ENCODE measurements around the gene ADAT3.

The ADAT3 gene

GRCh38 chr19:1956122-1956494 lies 50.9 kb downstream of the ADAT3 start:
- DNase-seq (ENCODE audit: low read depth in 2 of 2) = no peak

GRCh38 chr19:1956868-1957492 lies 51.8 kb downstream of the ADAT3 start:
- no peak for DNase-seq (ENCODE audit: low read depth in 2 of 2)

GRCh38 chr19:1957562-1958248 lies 52.5 kb downstream of the ADAT3 start:
- DNase-seq (ENCODE audit: low read depth in 2 of 2) = no peak

GRCh38 chr19:1959928-1960589 lies 54.9 kb downstream of the ADAT3 start:
- DNase-seq (ENCODE audit: low read depth in 2 of 2) = no peak

DNA sequence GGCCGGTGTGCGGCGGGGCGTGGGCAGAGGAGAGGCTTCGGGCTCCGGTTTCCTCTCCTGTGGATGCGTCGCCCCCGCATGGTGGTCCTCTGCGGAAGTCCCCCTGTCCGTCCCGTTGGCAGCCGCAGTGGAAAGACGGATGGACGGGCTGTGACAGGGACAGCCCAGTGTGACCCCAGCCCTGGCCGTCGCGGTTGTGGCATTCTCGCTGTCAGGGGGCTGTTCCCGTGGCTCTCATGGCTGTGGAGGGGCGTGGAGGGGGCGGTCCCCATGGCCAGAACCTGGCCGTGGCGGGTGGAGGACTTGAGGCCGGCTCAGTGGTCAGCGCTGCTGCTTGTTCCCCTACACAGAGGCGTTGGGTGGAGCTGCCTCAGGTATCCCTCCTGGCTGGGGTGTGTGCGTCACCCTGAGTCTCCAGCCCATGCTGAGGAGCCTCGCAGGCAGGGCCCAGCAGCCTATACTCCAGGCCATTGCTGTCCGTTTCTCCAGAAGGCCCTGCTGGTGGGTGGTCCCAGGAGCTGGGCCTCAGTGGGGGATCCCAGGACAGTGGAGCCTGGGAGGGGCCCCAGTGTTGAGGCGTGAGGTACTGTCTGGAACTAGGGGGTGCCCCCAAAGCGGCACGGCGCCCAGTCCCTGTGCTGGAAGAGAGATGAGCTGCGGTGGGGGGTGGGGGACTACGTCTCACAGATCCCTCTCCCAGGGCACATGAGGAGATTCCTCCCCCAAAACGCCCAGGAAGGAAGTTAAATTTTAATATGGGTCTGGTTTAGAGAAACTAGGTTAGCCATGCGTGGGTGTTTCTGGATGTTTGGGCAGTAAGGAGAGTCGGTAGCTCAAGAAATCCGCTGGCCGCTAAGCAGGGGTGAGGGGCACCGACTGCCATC lies 56.0 kb downstream of the ADAT3 start:
- no peak for DNase-seq (ENCODE audit: low read depth in 2 of 2)

GRCh38 chr19:1962674-1963073 lies 57.5 kb downstream of the ADAT3 start:
- no peak for DNase-seq (ENCODE audit: low read depth in 2 of 2)

Data from fibroblast of skin of left quadriceps (primary cell).